NB4 (cell line): Measurements from ENCODE around the gene NHS.

Experiments
- CTCF ChIP-seq: IDR thresholded peaks from one replicate; pipeline ENCODE4 v1.5.1; 2012; ENCODE audit warnings: low read depth, low read length
- MAX ChIP-seq: IDR thresholded peaks from 2 replicates; pipeline ENCODE4 v1.6.1; 2011; ENCODE audit warnings: low read depth, low read length
- POLR2A ChIP-seq: IDR thresholded peaks from 2 replicates; pipeline ENCODE4 v1.6.1; 2011; ENCODE audit warnings: mild to moderate bottlenecking; ENCODE audit not compliant: insufficient read length; ENCODE audit errors: extremely low read depth

GRCh38 chrX:17370191-17370590, 4.8 kb upstream of the NHS start:
- TF ChIP-seq CTCF (no peak), POLR2A (no peak), MAX (no peak)
